ENCODE measurements around the gene SSC5D. TPM values are rescaled to one million over a fixed set of nuclear protein-coding genes. Genes with fewer than 3 reads are reported as not detected.
"Not testable (repeated sequence)": the region's sequence is repeated elsewhere in the genome, so short reads cannot be mapped to it uniquely, and the experiment has no call there.

The SSC5D gene
- 7.7 TPM for total RNA-seq
- long read RNA-seq, partial matches to known transcripts, result 1 of 1 reads
- long read RNA-seq, other reads (novel, unspliced or antisense), result 0 of 1 reads

DNA sequence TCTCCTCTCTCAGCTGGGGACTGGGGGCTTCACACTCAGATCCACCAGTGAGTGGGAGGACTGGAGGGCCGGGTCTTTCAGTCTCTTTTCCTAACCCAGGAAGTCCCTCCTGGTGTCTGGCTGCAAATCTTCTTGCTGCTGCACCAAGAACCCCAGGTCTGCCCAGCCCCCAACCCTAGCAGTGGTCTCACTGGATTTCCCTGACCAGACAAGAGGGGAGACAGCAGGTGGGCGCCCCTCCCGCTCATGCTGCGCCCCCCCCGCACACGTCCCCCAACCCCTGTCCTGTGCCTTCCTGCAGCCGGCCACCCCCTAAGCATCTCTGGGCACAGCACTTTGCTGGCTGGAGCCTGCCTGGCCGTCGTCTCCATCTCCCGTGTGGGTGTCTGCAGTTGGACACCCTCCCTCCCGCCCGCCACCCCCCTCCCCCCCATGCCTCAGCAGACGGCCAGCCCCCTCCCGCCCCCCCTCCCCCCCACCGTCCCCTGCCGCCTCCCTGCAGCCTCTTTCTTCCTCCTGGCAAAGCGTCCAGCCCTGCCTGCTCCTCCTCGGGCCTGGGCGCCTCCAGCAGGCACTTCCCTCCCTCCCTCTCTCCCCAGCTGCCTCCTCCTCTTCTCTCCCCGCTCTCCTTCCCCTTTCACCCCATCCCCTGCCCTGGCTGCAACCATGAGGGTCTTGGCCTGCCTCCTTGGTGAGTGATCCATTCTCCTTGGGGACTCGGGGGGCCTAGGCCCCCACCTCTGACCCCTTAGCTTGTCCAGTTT, at the start of gene SSC5D:
TSS of gene SSC5D (plus strand) at position 513 of the 764 bp plus-strand sequence. CDS start at position 667, 154 bp downstream.
- intact Hi-C loops (cut with DNase I), result no loop called here

GRCh38 chr19:55439052-55439451, 49.2 kb upstream of the SSC5D start:
- DNase-seq (ENCODE audit: low spot score), result no peak
- intact Hi-C loops (cut with DNase I), result no loop called here

More for the DNA sequence above, at the start of gene SSC5D:
- DNase-seq (ENCODE audit: low spot score), result no peak

DNA sequence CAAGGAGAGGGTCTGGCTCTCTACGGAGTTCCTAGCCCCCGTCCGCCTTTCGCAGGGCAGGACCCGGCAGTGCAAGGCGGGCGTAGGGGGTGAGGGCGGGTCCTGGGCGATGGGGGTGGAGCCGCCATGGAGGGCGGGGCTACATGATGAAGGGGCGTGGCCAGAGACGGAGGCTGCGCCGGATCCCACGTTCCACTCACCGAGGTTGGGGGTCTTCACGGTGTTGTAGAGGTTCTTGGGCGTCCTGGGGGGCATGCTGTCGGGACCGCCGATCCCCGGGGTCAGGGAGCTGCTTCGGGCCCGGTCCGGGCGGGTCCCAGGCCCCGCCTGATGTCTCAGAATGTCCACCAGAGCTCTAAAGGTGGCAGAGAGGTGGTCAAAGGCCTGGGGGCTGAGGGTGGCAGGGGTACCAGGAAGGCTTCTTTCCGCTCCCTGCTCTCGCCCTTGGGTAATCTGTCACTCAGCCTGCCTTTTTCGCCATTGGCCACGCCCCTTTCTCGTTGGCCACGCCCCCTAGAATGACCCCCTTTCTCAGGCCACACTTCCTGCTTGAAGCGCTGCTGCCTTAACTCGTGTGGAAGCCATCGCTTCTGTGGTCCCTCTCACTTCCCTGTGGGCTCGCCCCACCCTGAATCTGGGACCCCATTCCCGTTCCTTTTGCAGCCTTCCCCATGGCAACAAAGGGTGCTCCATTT, 47.7 kb upstream of the SSC5D start:
- DNase-seq (ENCODE audit: low spot score), result no peak
- intact Hi-C loops (cut with DNase I), result no loop called here

- DNase-seq (ENCODE audit: low spot score), result no peak
- intact Hi-C loops (cut with DNase I), result no loop called here
Observed at GRCh38 chr19:55441319-55441691, 46.9 kb upstream of the SSC5D start.

- DNase-seq (ENCODE audit: low spot score), result no peak
Observed at GRCh38 chr19:55441692-55442321, 46.4 kb upstream of the SSC5D start.

DNA sequence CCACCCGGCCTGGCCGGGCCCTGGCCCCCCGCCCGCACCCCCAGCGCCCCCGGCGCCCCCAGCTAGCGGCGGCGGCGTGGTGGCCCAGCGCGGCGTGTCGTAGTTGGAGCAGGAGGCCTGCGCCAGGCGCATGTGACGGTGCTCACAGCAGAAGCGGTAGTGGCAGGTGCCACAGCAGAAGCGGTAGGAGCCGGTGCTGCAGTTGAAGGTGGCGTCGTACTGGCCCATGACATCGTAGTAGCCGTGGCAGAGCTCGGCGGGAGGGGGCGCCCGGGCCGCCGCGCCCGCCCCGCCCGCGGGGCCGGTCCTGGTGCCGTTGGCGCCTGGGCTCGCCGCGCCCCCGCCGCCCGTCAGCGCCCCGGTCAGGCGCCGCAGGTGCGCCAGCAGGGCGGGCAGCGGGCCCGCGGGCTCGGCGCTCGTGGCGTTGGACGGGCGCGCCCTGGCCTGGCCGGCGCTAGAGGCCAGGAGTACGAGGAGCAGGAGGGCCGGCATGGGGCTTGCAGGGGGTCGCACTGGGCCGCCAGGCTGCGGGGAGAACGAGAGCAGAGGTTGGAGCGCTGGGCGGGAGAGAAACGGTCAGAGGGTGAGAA, 45.8 kb upstream of the SSC5D start:
- intact Hi-C loops (cut with DNase I), result no loop called here
- no peak for DNase-seq (ENCODE audit: low spot score)

More at GRCh38 chr19:55441692-55442321, 46.4 kb upstream of the SSC5D start:
- intact Hi-C loops (cut with DNase I), result no loop called here

DNA sequence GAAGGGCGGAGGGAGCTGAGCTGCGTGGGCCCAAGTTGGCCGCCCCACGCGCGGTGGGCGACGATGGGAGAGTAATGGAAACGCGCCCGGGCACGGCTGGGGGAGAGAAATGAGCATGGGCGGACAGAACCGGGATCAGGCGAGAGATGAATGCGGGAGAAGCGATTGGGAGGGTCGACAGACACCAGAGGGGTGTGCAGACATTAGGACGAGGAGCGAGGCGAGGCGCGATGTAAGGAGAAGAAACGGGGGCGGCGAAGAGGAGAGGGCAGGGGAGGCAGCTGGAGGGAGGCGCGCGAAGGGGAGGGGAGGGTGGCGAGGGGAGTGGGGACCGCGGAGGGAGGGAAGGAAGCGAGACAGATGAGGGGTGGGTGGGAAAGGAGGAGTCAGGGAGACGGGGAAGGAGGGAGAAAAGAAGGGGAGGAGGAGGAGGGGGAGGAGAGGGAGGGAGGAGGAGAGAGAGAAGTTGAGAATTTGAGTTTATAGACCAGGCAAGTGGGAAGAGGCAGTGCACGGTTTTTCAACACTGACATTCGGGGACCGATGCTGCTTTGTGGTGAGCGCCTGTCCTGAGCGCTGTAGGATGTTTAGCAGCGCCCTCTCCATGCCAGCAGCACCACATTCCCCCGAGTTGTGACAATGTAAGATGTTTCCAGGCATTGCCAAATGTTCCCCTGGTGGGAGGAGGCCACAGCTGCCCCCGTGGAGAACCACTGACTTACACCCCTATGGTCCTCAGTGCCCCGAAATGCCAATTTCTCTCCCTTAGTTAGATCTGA, 45.0 kb upstream of the SSC5D start, which contains the start of gene SHISA7:
TSS of gene SHISA7 (minus strand) at position 256 of the 779 bp plus-strand sequence. CDS start 437 bp downstream, outside the sequence.
- DNase-seq (ENCODE audit: low spot score), result no peak
- intact Hi-C loops (cut with DNase I), result no loop called here

- no peak for DNase-seq (ENCODE audit: low spot score)
- intact Hi-C loops (cut with DNase I), result no loop called here
Observed at GRCh38 chr19:55443824-55444480, 44.3 kb upstream of the SSC5D start.

DNA sequence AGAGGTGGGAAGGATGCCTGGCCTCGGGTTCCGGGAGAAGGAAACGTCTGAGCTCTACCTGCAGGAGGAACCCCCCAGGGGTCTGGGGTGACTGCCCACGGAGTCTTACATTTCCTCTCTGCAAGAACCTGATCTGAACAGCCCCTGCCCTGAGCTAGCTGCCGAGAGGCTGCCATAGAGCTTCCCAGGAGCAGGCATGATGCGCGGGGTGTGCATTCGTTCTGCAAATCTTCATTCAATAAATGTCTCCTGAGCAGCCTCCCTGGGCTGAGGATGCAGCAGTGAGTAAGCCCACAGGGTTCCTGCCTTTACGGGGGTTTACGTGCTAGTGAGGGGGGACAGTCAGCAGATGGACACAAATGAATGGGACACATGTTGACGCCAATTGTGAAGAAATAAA, 43.6 kb upstream of the SSC5D start:
- intact Hi-C loops (cut with DNase I), result no loop called here
- DNase-seq (ENCODE audit: low spot score), result no peak

- intact Hi-C loops (cut with DNase I), result no loop called here
- DNase-seq (ENCODE audit: low spot score), result no peak
Observed at GRCh38 chr19:55446060-55446459, 42.2 kb upstream of the SSC5D start.

DNA sequence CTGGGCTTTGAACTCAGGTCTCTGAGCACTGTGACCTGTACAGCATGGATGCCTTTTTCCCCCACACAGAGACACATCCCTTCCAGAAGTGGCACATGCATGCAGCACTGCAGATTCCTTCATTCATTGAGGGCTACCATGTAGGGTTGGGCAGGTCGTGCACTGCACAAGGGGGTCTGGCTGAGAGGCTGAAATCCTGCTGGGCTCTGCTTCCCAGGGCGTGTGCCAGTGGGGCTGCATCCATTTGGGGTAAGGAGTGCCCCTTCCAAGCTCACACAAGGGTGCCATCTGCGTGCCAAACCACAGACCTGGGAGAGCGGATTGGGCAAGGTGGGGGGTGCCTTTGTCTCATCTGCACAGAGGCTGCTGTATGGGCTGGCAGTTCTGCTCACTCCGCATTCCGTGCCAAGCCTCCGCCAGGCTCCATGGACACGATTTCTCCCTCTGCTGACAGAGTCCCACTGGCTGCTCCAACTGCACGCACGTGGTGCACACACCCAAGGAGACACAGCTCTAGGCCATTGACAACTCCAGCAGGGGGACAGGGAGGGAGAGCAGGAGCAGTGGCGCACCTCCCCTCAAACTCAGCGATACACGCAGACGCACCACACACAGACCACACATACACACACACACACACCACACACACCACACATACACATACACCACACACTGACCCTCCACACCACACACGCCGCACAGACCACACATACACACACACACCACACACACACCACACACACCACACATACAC, 40.6 kb upstream of the SSC5D start:
- DNase-seq (ENCODE audit: low spot score), result no peak
- intact Hi-C loops (cut with DNase I), result no loop called here

- intact Hi-C loops (cut with DNase I); DNase-seq (ENCODE audit: low spot score): not testable (repeated sequence)
Observed at GRCh38 chr19:55448175-55448490, 40.1 kb upstream of the SSC5D start.

DNA sequence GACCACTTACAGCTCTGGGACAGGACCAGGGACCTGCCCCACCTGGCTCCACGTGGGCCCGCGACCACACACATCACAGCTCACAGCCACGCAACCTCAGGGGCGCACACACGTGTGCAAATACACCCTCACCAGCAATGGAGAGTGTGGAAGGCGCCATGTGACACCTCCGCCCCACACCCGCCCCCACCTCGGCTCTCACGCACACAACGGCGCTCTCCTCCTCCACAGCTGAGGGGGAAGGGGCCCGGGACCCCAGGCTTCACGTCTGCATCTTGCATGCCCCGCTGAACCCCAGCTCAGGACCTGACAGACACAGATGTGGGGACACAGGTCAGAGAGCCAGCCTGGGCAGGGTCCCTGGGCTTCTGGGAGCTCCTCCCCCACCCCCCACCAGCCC, 38.8 kb upstream of the SSC5D start:
- DNase-seq (ENCODE audit: low spot score), result no peak
- intact Hi-C loops (cut with DNase I), result no loop called here

- intact Hi-C loops (cut with DNase I), result no loop called here
- no peak for DNase-seq (ENCODE audit: low spot score)
Observed at GRCh38 chr19:55451163-55451964, 36.9 kb upstream of the SSC5D start.

GRCh38 chr19:55451965-55452748, 36.1 kb upstream of the SSC5D start:
- intact Hi-C loops (cut with DNase I), result no loop called here
- no peak for DNase-seq (ENCODE audit: low spot score)

- intact Hi-C loops (cut with DNase I), result no loop called here
- no peak for DNase-seq (ENCODE audit: low spot score)
Observed at GRCh38 chr19:55452749-55453346, 35.4 kb upstream of the SSC5D start.
